ENCODE results near the gene FAM20C.
"Not testable (repeated sequence)": the region's sequence is repeated elsewhere in the genome, so short reads cannot be mapped to it uniquely, and the experiment has no call there.

Gene FAM20C

GRCh38 chr7:240887-241421, 48.6 kb downstream of the FAM20C start:
- Histone ChIP-seq H3K4me1 (ENCODE audit: control insufficient read depth, insufficient read depth, low read length) (no peaks in the 10 kb centered on the region), H3K9ac (ENCODE audit: low read depth, low read length) (no peak overlapping the region), H3K4me3 (ENCODE audit: low read depth, low read length) (no peak overlapping the region), H3K9me3 (ENCODE audit: control insufficient read depth, insufficient read depth, low read length) (no peaks in the 10 kb centered on the region), H3K36me3 (ENCODE audit: control insufficient read depth, insufficient read depth, low read length) (peaks cover 5% of the 10 kb centered on the region), H3K27me3 (ENCODE audit: control insufficient read depth, insufficient read depth, low read length) (no peaks in the 10 kb centered on the region)

- Histone ChIP-seq H3K4me3 (ENCODE audit: low read depth, low read length) (no peak overlapping the region), H3K36me3 (ENCODE audit: control insufficient read depth, insufficient read depth, low read length) (peaks cover 8% of the 10 kb centered on the region), H3K4me1 (ENCODE audit: control insufficient read depth, insufficient read depth, low read length) (no peaks in the 10 kb centered on the region), H3K9me3 (ENCODE audit: control insufficient read depth, insufficient read depth, low read length) (no peaks in the 10 kb centered on the region), H3K27me3 (ENCODE audit: control insufficient read depth, insufficient read depth, low read length) (no peaks in the 10 kb centered on the region), H3K9ac (ENCODE audit: low read depth, low read length) (no peak overlapping the region)
Observed at GRCh38 chr7:241513-241912, 49.1 kb downstream of the FAM20C start.

GRCh38 chr7:242826-243579, 50.6 kb downstream of the FAM20C start:
- H3K4me1 ChIP-seq (ENCODE audit: control insufficient read depth, insufficient read depth, low read length); H3K27me3 ChIP-seq (ENCODE audit: control insufficient read depth, insufficient read depth, low read length); H3K9ac ChIP-seq (ENCODE audit: low read depth, low read length); H3K36me3 ChIP-seq (ENCODE audit: control insufficient read depth, insufficient read depth, low read length); H3K9me3 ChIP-seq (ENCODE audit: control insufficient read depth, insufficient read depth, low read length); H3K4me3 ChIP-seq (ENCODE audit: low read depth, low read length): not testable (repeated sequence)

- H3K4me1 ChIP-seq (ENCODE audit: control insufficient read depth, insufficient read depth, low read length); H3K9ac ChIP-seq (ENCODE audit: low read depth, low read length); H3K27me3 ChIP-seq (ENCODE audit: control insufficient read depth, insufficient read depth, low read length); H3K4me3 ChIP-seq (ENCODE audit: low read depth, low read length); H3K9me3 ChIP-seq (ENCODE audit: control insufficient read depth, insufficient read depth, low read length); H3K36me3 ChIP-seq (ENCODE audit: control insufficient read depth, insufficient read depth, low read length): not testable (repeated sequence)
Observed at GRCh38 chr7:243580-243978, 51.2 kb downstream of the FAM20C start.

GRCh38 chr7:244974-245373, 52.6 kb downstream of the FAM20C start:
- Histone ChIP-seq H3K4me1 (ENCODE audit: control insufficient read depth, insufficient read depth, low read length) (no peaks in the 10 kb centered on the region), H3K9ac (ENCODE audit: low read depth, low read length) (no peak overlapping the region), H3K4me3 (ENCODE audit: low read depth, low read length) (no peak overlapping the region), H3K9me3 (ENCODE audit: control insufficient read depth, insufficient read depth, low read length) (no peaks in the 10 kb centered on the region), H3K36me3 (ENCODE audit: control insufficient read depth, insufficient read depth, low read length) (peaks cover 9% of the 10 kb centered on the region), H3K27me3 (ENCODE audit: control insufficient read depth, insufficient read depth, low read length) (no peaks in the 10 kb centered on the region)

- Histone ChIP-seq H3K9ac (ENCODE audit: low read depth, low read length) (no peak overlapping the region), H3K4me1 (ENCODE audit: control insufficient read depth, insufficient read depth, low read length) (no peaks in the 10 kb centered on the region), H3K4me3 (ENCODE audit: low read depth, low read length) (no peak overlapping the region), H3K27me3 (ENCODE audit: control insufficient read depth, insufficient read depth, low read length) (no peaks in the 10 kb centered on the region), H3K36me3 (ENCODE audit: control insufficient read depth, insufficient read depth, low read length) (peaks cover 9% of the 10 kb centered on the region), H3K9me3 (ENCODE audit: control insufficient read depth, insufficient read depth, low read length) (no peaks in the 10 kb centered on the region)
Observed at GRCh38 chr7:245574-246295, 53.4 kb downstream of the FAM20C start.

- H3K36me3 ChIP-seq (ENCODE audit: control insufficient read depth, insufficient read depth, low read length) = peaks cover 9% of the 10 kb centered on the region
- H3K9me3 ChIP-seq (ENCODE audit: control insufficient read depth, insufficient read depth, low read length) = no peaks in the 10 kb centered on the region
- no peaks in the 10 kb centered on the region for H3K27me3 ChIP-seq (ENCODE audit: control insufficient read depth, insufficient read depth, low read length)
- no peaks in the 10 kb centered on the region for H3K4me1 ChIP-seq (ENCODE audit: control insufficient read depth, insufficient read depth, low read length)
- H3K9ac ChIP-seq (ENCODE audit: low read depth, low read length) = no peak overlapping the region
- no peak overlapping the region for H3K4me3 ChIP-seq (ENCODE audit: low read depth, low read length)
Observed at GRCh38 chr7:246451-246850, 54.1 kb downstream of the FAM20C start.

- Histone ChIP-seq H3K27me3 (ENCODE audit: control insufficient read depth, insufficient read depth, low read length) (no peaks in the 10 kb centered on the region), H3K9me3 (ENCODE audit: control insufficient read depth, insufficient read depth, low read length) (no peaks in the 10 kb centered on the region), H3K4me1 (ENCODE audit: control insufficient read depth, insufficient read depth, low read length) (no peaks in the 10 kb centered on the region), H3K36me3 (ENCODE audit: control insufficient read depth, insufficient read depth, low read length) (peaks cover 4% of the 10 kb centered on the region), H3K4me3 (ENCODE audit: low read depth, low read length) (no peak overlapping the region), H3K9ac (ENCODE audit: low read depth, low read length) (no peak overlapping the region)
Observed at GRCh38 chr7:247181-247580, 54.8 kb downstream of the FAM20C start.

- no peaks in the 10 kb centered on the region for H3K4me1 ChIP-seq (ENCODE audit: control insufficient read depth, insufficient read depth, low read length)
- no peak overlapping the region for H3K9ac ChIP-seq (ENCODE audit: low read depth, low read length)
- peaks cover 4% of the 10 kb centered on the region for H3K36me3 ChIP-seq (ENCODE audit: control insufficient read depth, insufficient read depth, low read length)
- no peak overlapping the region for H3K4me3 ChIP-seq (ENCODE audit: low read depth, low read length)
- H3K9me3 ChIP-seq (ENCODE audit: control insufficient read depth, insufficient read depth, low read length) = no peaks in the 10 kb centered on the region
- H3K27me3 ChIP-seq (ENCODE audit: control insufficient read depth, insufficient read depth, low read length) = no peaks in the 10 kb centered on the region
Observed at GRCh38 chr7:247636-248035, 55.3 kb downstream of the FAM20C start.

GRCh38 chr7:248732-249435, 56.5 kb downstream of the FAM20C start:
- no peak overlapping the region for H3K9ac ChIP-seq (ENCODE audit: low read depth, low read length)
- H3K9me3 ChIP-seq (ENCODE audit: control insufficient read depth, insufficient read depth, low read length) = no peaks in the 10 kb centered on the region
- no peaks in the 10 kb centered on the region for H3K4me1 ChIP-seq (ENCODE audit: control insufficient read depth, insufficient read depth, low read length)
- H3K36me3 ChIP-seq (ENCODE audit: control insufficient read depth, insufficient read depth, low read length) = peaks cover 4% of the 10 kb centered on the region
- H3K27me3 ChIP-seq (ENCODE audit: control insufficient read depth, insufficient read depth, low read length) = no peaks in the 10 kb centered on the region
- no peak overlapping the region for H3K4me3 ChIP-seq (ENCODE audit: low read depth, low read length)

GRCh38 chr7:249989-250388, 57.6 kb downstream of the FAM20C start:
- H3K9ac ChIP-seq (ENCODE audit: low read depth, low read length) = no peak overlapping the region
- peaks cover 4% of the 10 kb centered on the region for H3K36me3 ChIP-seq (ENCODE audit: control insufficient read depth, insufficient read depth, low read length)
- no peak overlapping the region for H3K4me3 ChIP-seq (ENCODE audit: low read depth, low read length)
- H3K4me1 ChIP-seq (ENCODE audit: control insufficient read depth, insufficient read depth, low read length) = no peaks in the 10 kb centered on the region
- no peaks in the 10 kb centered on the region for H3K27me3 ChIP-seq (ENCODE audit: control insufficient read depth, insufficient read depth, low read length)
- no peaks in the 10 kb centered on the region for H3K9me3 ChIP-seq (ENCODE audit: control insufficient read depth, insufficient read depth, low read length)
